ENCODE measurements around the gene GIGYF2. TPM values are rescaled to one million over a fixed set of nuclear protein-coding genes. Genes with fewer than 3 reads are reported as not detected.

GIGYF2 gene
- total and polyA plus RNA-seq, 11 donors = 25.3 to 78.1 (median 56.5) TPM

DNA sequence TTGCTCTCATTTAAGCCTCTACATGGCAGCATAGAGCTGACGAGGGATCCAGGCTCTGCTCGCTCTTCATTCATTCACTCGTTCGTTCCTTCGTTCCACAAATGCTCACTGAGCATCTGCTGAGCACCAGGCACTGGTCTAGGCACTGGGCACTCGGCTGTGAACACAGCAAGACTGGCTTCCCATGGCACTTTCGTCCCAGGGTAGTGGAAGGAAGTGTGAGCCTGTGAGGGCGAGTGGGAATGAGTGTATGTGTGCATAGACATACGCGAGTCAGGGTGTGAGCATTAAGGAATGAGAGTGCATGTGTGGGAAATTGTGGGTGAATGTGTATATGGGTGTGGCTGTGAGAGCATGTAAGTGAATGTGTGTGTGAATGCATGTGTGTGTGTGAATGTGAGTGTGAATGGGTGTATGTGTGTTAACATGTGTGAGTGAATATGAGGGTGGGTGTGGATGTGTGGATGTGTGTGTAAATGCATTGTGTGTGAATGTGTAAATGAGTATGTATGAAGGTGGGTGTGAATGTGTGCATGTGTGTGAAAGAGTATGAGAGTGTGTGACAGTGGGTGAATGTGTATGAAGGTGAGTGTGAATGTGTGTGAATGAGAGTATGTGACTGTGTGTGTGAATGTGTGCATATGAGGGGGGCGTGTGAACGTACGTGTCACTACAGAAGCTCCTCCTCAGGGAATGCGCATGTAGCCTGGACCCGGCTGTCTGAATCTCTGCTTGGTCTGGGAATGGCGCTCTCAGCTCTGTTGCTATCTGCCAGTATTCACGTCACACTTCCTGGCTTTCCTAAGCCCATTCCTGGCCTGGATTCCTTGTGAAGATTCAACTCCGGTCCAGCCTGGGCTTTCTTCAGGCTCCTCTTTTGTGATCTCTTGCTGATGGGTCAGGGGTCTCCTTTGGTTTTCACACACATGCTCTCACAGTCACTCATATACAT is 201.7 kb downstream of the GIGYF2 start:
- DNase-seq (no peak), ATAC-seq (peak in 2 of 4 donors; percentile 38 to 49)
- no peak for TF ChIP-seq POLR2A (IDR thresholded peaks at IDR 0.05)
- TF ChIP-seq, protein P1, sequence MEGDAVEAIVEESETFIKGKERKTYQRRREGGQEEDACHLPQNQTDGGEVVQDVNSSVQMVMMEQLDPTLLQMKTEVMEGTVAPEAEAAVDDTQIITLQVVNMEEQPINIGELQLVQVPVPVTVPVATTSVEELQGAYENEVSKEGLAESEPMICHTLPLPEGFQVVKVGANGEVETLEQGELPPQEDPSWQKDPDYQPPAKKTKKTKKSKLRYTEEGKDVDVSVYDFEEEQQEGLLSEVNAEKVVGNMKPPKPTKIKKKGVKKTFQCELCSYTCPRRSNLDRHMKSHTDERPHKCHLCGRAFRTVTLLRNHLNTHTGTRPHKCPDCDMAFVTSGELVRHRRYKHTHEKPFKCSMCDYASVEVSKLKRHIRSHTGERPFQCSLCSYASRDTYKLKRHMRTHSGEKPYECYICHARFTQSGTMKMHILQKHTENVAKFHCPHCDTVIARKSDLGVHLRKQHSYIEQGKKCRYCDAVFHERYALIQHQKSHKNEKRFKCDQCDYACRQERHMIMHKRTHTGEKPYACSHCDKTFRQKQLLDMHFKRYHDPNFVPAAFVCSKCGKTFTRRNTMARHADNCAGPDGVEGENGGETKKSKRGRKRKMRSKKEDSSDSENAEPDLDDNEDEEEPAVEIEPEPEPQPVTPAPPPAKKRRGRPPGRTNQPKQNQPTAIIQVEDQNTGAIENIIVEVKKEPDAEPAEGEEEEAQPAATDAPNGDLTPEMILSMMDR (IDR thresholded peaks at IDR 0.05) = no peak
- H3K4me1 ChIP-seq = peaks cover 0 to 9% (median 0%) of the 10 kb centered on the region in 12 donors
- peaks cover 0 to 19% (median 0%) of the 10 kb centered on the region in 9 donors for H3K27me3 ChIP-seq
- intact Hi-C loops (cut with DNase I) = no loop called here
- H3K9me3 ChIP-seq = no peaks in the 10 kb centered on the region
- no peak overlapping the region for H3K27ac ChIP-seq
- no peak overlapping the region for H3K4me3 ChIP-seq
- H3K36me3 ChIP-seq = no peaks in the 10 kb centered on the region
- 59 to 65% (median 61%) methylated on average over 18 of the region's 18 CpGs for WGBS, 4 donors

DNA sequence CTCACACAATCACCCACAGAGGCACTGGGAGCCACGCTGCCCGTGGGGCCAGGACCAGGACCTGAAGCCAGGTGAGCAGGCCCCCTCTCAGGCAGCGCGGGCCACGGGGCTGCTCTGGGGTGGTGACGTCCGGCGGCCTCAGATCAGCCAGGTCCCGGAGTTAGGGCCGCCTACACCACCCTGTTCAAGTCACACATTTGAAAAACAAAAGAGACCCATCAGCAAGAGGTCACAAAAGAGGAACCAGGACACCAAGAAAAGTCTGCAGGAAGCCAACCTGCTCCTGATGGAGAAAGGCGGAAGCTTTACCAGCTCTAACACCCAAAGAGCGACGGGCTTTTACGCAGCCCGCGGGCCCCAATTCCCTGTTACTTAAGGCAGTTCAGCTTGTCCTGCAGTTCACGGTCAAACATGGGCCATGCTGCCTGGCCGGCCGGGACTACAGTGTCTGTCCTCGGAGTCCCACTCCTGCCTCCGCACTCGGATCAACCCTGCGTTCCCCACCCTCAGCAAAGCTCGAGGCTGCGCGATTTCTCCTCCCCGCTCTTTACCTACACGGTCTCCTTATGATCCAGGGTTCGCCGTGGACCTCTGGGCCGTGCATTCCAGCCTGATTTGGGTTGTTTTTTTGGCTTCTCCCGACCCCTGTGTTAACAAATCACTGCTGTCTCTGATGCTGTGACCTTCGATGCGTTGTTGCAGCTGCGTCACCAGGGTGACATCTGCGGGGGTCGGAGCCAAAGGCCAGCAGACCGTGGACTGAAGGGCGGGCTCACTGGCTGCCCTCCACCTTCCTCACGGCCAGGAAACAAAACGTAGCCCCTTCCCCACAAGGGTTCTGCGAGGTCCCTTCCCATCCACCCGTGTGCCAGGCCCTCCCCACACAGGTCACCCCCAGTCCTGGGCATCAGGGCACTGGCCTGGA is 203.9 kb downstream of the GIGYF2 start:
- peaks cover 0 to 9% (median 0%) of the 10 kb centered on the region in 12 donors for H3K4me1 ChIP-seq
- no peaks in the 10 kb centered on the region for H3K36me3 ChIP-seq
- peaks cover 0 to 18% (median 0%) of the 10 kb centered on the region in 9 donors for H3K27me3 ChIP-seq
- ATAC-seq = peak in 1 of 4 donors; percentile 20
- intact Hi-C loops (cut with DNase I) = no loop called here
- no peak overlapping the region for H3K27ac ChIP-seq
- no peaks in the 10 kb centered on the region for H3K9me3 ChIP-seq
- H3K4me3 ChIP-seq = no peak overlapping the region
- DNase-seq = no peak
- WGBS, 4 donors = 58 to 72% (median 61%) methylated on average over 41 to 43 of the region's 43 CpGs
- TF ChIP-seq, protein P1 (IDR thresholded peaks at IDR 0.05) = no peak
- no peak for TF ChIP-seq POLR2A (IDR thresholded peaks at IDR 0.05)

DNA sequence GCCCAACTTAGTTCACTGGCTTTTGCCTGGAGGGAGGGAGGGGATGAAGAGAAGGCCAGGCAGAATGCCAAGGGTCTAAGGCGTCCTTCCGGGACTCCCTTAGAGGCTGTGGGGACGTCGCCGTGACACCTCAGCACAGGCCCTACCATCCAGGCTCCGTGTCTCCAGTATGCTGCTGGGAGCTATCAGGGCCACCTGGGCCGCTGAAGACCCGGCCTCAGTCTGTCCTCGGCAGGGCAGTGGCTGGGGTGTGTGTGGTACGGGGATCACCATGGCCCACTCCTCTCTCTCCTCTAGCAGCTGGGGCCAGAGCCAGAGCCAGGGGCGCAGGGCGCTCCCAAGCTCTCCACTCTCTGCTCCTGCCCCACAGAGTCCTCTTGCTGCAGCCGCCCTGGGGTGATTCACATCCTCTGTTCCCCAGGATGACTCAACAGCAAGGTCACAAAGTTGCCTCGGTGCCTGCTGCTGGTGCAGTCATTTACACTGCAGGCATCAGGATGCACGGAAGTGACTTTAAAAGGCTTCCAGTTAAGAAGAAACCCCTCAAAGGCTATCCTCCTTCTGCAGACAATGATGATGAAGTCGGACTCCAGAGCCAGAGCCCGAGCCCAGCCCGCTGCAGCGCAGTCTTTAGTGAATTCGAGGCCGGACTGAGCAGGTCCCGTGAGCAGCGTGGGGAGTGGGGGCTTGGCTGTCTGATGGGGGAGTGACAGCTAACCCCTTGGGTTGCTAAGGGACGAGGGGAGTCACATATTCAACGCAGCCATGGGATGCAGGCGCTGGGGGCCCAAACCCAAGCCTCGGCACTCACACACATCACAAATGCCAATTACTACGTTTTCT is 204.8 kb downstream of the GIGYF2 start:
- Histone ChIP-seq H3K36me3 (no peaks in the 10 kb centered on the region), H3K4me3 (no peak overlapping the region), H3K4me1 (peaks cover 0 to 9% (median 0%) of the 10 kb centered on the region in 12 donors), H3K27ac (no peak overlapping the region), H3K27me3 (peaks cover 0 to 18% (median 0%) of the 10 kb centered on the region in 9 donors), H3K9me3 (no peaks in the 10 kb centered on the region)
- WGBS, 4 donors = 60 to 69% (median 64%) methylated on average over 25 to 28 of the region's 28 CpGs
- intact Hi-C loops (cut with DNase I) = no loop called here
- TF ChIP-seq, protein P1 (IDR thresholded peaks at IDR 0.05) = no peak
- no peak for TF ChIP-seq POLR2A (IDR thresholded peaks at IDR 0.05)
- no peak for DNase-seq
- peak in 3 of 4 donors; percentile 37 to 68 (median 52) for ATAC-seq

All from heart left ventricle (tissue), 16 donors.